Naive thymus-derived CD4-positive, alpha-beta T cell (primary cell): ENCODE results near the gene HSD3B1. TPM values are rescaled to one million over a fixed set of nuclear protein-coding genes. Genes with fewer than 3 reads are reported as not detected.

Experiments
- ATAC-seq: fragments of 150-1000 bp; cut with Tn5 transposase; 2 replicates; pipeline ENCODE4 v1.10.0; 2021; ENCODE audit warnings: mild to moderate bottlenecking, moderate library complexity
- CTCF ChIA-PET: fragments of 350-600 bp; sonication (Branson Sonifier 250); formaldehyde crosslinking; loops from one replicate; lab custom pipeline; 2021; ENCODE audit warnings: antibody characterized with exemption; lab: Charles Lee
- POLR2A ChIA-PET: fragments of 350-600 bp; sonication (Branson Sonifier 250); formaldehyde crosslinking; loops from one replicate; lab custom pipeline; 2021; ENCODE audit warnings: antibody characterized with exemption, inconsistent platforms; lab: Charles Lee
- DNase-seq, 9 donors: peaks; one replicate each; pipeline versions ENCODE4 v3.0.0 to v3.0.0-alpha.2; 2020 to 2022; ENCODE audit warnings: mixed read lengths in 1 of 9
- H3K27ac ChIP-seq: one replicate; pipeline ENCODE4 v1.7.0; 2013; ENCODE audit warnings: mild to moderate bottlenecking, low read depth, low read length, moderate library complexity
- H3K27me3 ChIP-seq, 2 donors: one replicate each; pipeline ENCODE4 v1.7.0; 2013; ENCODE audit warnings: low read length in 2 of 2, mild to moderate bottlenecking in 2 of 2, moderate library complexity in 2 of 2; ENCODE audit not compliant: control insufficient read depth in 2 of 2, insufficient read depth in 2 of 2
- H3K36me3 ChIP-seq, 3 experiments: 1 replicate in 2 of 3; 2 replicates in 1 of 3; pipeline ENCODE4 v1.7.0; 2013; ENCODE audit warnings: low read length in 3 of 3, mild to moderate bottlenecking in 3 of 3, moderate library complexity in 1 of 3; ENCODE audit not compliant: insufficient read depth in 3 of 3, control insufficient read depth in 2 of 3
- H3K4me1 ChIP-seq, 2 donors: one replicate each; pipeline ENCODE4 v1.7.0; 2013; ENCODE audit warnings: low read length in 2 of 2, mild to moderate bottlenecking in 2 of 2, moderate library complexity in 1 of 2; ENCODE audit not compliant: control insufficient read depth in 2 of 2, insufficient read depth in 2 of 2
- H3K4me3 ChIP-seq: 2 replicates; pipeline ENCODE4 v1.7.0; 2013; ENCODE audit warnings: mild to moderate bottlenecking, low read length
- H3K9me3 ChIP-seq, 3 experiments: 1 replicate in 2 of 3; 2 replicates in 1 of 3; pipeline ENCODE4 v1.7.0; 2013; ENCODE audit warnings: low read length in 3 of 3; ENCODE audit not compliant: control insufficient read depth in 2 of 3
- H3K27ac Mint-ChIP-seq, 9 donors: one replicate each; pipeline ENCODE4 v1.8.0; 2020 to 2022; ENCODE audit warnings: mixed read lengths in 9 of 9, mild to moderate bottlenecking in 8 of 9, moderate library complexity in 5 of 9, inconsistent platforms in 2 of 9
- H3K27me3 Mint-ChIP-seq, 5 donors: one replicate each; pipeline ENCODE4 v1.8.0; 2021 to 2022; ENCODE audit warnings: mixed read lengths in 5 of 5, mild to moderate bottlenecking in 1 of 5
- H3K36me3 Mint-ChIP-seq, 5 donors: one replicate each; pipeline ENCODE4 v1.8.0; 2020 to 2022; ENCODE audit warnings: mixed read lengths in 5 of 5, mild to moderate bottlenecking in 3 of 5, inconsistent platforms in 1 of 5
- H3K4me1 Mint-ChIP-seq, 7 donors: one replicate each; pipeline ENCODE4 v1.8.0; 2020 to 2022; ENCODE audit warnings: mixed read lengths in 7 of 7, mild to moderate bottlenecking in 3 of 7, inconsistent platforms in 1 of 7
- H3K4me3 Mint-ChIP-seq, 10 donors: one replicate each; pipeline ENCODE4 v1.8.0; 2020 to 2022; ENCODE audit warnings: mild to moderate bottlenecking in 10 of 10, mixed read lengths in 10 of 10, moderate library complexity in 6 of 10, inconsistent platforms in 2 of 10
- H3K9me3 Mint-ChIP-seq, 11 donors: one replicate each; pipeline ENCODE4 v1.8.0; 2020 to 2022; ENCODE audit warnings: mixed read lengths in 11 of 11, mild to moderate bottlenecking in 4 of 11, inconsistent platforms in 1 of 11, moderate library complexity in 1 of 11
- intact Hi-C, 2 donors: fragments of 100-400 bp; cut with micrococcal nuclease; formaldehyde crosslinking; loops; one replicate each; pipeline ENCODE4 v1.15.1; 2023
- polyA plus RNA-seq, 2 donors: library from polyadenylated mRNA; unstranded; fragments of 300-500 nt; fragmentation: Illumina TruSeq; gene quantifications; one replicate each; pipeline ENCODE4 v1.2.3, GENCODE V29; 2021
- total RNA-seq, 6 experiments: library from RNA in 5 of 6; stranded (reverse) in 5 of 6; gene quantifications; 1 replicate in 5 of 6; 2 replicates in 1 of 6; pipeline ENCODE4 v1.2.3 and lab custom pipeline; 2021 to 2026

Gene HSD3B1
- total and polyA plus RNA-seq, 7 experiments from 2014 or later: not detected

GRCh38 chr1:119564548-119564947, 57.5 kb downstream of the HSD3B1 start:
- intact Hi-C loops: no loop called here
- no peaks in the 10 kb centered on the region for H3K9me3 ChIP-seq
- no peaks in the 10 kb centered on the region for H3K4me1 ChIP-seq
- peaks cover 14 to 25% (median 21%) of the 10 kb centered on the region in 5 donors for H3K27me3 Mint-ChIP-seq
- H3K36me3 Mint-ChIP-seq: no peaks in the 10 kb centered on the region
- H3K9me3 Mint-ChIP-seq: peaks cover 0 to 4% (median 0%) of the 10 kb centered on the region in 11 donors
- ATAC-seq: no peak
- H3K27ac Mint-ChIP-seq: no peak overlapping the region
- ChIA-PET POLR2A (no interaction called here), CTCF (no interaction called here)
- no peak for DNase-seq
- no peak overlapping the region for H3K4me3 Mint-ChIP-seq
- no peaks in the 10 kb centered on the region for H3K27me3 ChIP-seq
- H3K4me3 ChIP-seq: no peak overlapping the region
- peaks cover 0 to 6% (median 0%) of the 10 kb centered on the region in 7 donors for H3K4me1 Mint-ChIP-seq
- H3K27ac ChIP-seq: no peak overlapping the region
- no peaks in the 10 kb centered on the region for H3K36me3 ChIP-seq

Other genes starting within 250 kb of the HSD3B1 start
- not detected for gene HAO2, start 138.4 kb upstream of the HSD3B1 start, total RNA-seq
- not detected for gene HAO2, start 138.4 kb upstream of the HSD3B1 start, polyA plus RNA-seq
- not detected for gene HSD3B2, start 92.1 kb upstream of the HSD3B1 start, total RNA-seq
- not detected for gene HSD3B2, start 92.1 kb upstream of the HSD3B1 start, polyA plus RNA-seq
- gene ZNF697, start 141.1 kb downstream of the HSD3B1 start, total RNA-seq: 1 to 10 TPM in 1 of 5 experiments, under 1 TPM in 4; 0.08 to 2.1 (median 0.24) TPM
- gene ZNF697, start 141.1 kb downstream of the HSD3B1 start, polyA plus RNA-seq: not detected
- gene PHGDH, start 204.7 kb downstream of the HSD3B1 start, total RNA-seq: 10 to 100 TPM in 3 of 5 experiments, 1 to 10 TPM in 2; 6.9 to 79.5 (median 13.3) TPM
- gene PHGDH, start 204.7 kb downstream of the HSD3B1 start, polyA plus RNA-seq: 10 to 100 TPM; 20.4 to 25.7 TPM